Measurements from ENCODE around the gene TAF4.

Gene TAF4

DNA sequence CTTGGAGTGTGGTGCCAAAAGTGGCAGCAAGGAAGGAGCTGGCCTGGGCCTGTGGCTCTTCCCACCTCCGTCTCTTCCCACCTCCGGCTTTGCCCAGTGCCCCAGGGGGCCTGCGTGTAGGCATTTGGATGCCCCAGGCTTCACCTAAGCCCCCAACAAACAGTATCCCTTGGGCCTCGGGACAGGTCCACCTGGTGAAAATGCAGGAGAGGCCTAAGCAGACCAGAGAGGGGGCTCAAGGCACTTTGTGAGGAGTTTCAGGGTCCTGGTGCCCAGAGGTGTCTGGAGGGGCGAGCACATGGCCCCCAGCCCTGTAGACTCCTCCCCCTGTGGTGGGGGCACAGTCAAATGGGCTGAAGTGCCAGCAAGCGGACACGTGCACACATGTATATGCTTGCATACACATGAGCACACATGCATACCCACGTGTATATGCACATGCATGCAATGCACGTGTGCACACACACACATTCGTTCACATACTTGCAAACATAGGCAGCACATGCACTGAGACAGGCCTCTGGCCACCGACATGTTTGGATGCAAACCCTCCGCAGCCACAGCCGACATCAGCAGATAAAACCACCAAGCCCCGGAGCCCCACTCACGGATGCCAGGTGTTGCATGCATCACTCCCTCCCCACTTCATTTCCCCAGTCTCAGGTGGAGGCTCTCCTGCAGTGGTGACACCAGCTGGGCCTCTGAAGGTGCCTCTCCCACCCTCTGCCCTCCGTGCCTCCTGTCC is 124.5 kb downstream of the TAF4 start:
- Histone ChIP-seq H3K9ac (ENCODE audit: low read length in 5 of 5) (no peak overlapping the region), H3K9me3 (ENCODE audit: control insufficient read depth in 5 of 5, low read length in 5 of 5) (no peaks in the 10 kb centered on the region), H3K4me3 (ENCODE audit: low read depth in 1 of 5, low read length in 5 of 5) (no peak overlapping the region), H3K36me3 (ENCODE audit: control insufficient read depth in 5 of 5, insufficient read depth in 5 of 5, low read length in 5 of 5) (no peaks in the 10 kb centered on the region), H3K27ac (ENCODE audit: low read depth, low read length) (no peak overlapping the region), H3K27me3 (ENCODE audit: control insufficient read depth in 5 of 5, insufficient read depth in 4 of 5, low read length in 5 of 5) (peaks cover 3 to 19% (median 13%) of the 10 kb centered on the region in 5 donors), H3K4me1 (ENCODE audit: control insufficient read depth in 5 of 5, insufficient read depth in 5 of 5, low read length in 5 of 5) (no peaks in the 10 kb centered on the region)

DNA sequence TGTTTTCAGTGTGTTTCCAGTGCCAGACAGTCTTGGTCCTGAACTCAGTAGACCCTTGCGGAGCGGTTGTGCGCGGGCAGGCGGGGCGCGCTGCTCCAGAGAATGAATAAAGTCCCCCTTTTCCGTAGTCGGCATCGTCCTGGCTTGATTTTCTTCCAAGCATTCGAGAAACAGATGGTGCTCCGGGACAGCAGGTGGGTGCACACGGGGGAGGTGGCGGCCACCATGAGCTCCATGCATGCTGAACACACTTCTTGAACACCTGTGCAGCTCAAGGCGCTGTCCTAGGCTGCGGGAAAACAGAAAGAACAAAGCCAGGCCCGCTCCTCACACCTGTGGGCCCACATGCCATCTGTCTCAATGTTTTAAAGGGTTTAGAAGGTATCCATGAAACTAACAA is 125.2 kb downstream of the TAF4 start:
- Histone ChIP-seq H3K9me3 (ENCODE audit: control insufficient read depth in 5 of 5, low read length in 5 of 5) (no peaks in the 10 kb centered on the region), H3K36me3 (ENCODE audit: control insufficient read depth in 5 of 5, insufficient read depth in 5 of 5, low read length in 5 of 5) (no peaks in the 10 kb centered on the region), H3K27me3 (ENCODE audit: control insufficient read depth in 5 of 5, insufficient read depth in 4 of 5, low read length in 5 of 5) (peaks cover 3 to 19% (median 13%) of the 10 kb centered on the region in 5 donors), H3K9ac (ENCODE audit: low read length in 5 of 5) (no peak overlapping the region), H3K4me3 (ENCODE audit: low read depth in 1 of 5, low read length in 5 of 5) (no peak overlapping the region), H3K4me1 (ENCODE audit: control insufficient read depth in 5 of 5, insufficient read depth in 5 of 5, low read length in 5 of 5) (no peaks in the 10 kb centered on the region), H3K27ac (ENCODE audit: low read depth, low read length) (no peak overlapping the region)

DNA sequence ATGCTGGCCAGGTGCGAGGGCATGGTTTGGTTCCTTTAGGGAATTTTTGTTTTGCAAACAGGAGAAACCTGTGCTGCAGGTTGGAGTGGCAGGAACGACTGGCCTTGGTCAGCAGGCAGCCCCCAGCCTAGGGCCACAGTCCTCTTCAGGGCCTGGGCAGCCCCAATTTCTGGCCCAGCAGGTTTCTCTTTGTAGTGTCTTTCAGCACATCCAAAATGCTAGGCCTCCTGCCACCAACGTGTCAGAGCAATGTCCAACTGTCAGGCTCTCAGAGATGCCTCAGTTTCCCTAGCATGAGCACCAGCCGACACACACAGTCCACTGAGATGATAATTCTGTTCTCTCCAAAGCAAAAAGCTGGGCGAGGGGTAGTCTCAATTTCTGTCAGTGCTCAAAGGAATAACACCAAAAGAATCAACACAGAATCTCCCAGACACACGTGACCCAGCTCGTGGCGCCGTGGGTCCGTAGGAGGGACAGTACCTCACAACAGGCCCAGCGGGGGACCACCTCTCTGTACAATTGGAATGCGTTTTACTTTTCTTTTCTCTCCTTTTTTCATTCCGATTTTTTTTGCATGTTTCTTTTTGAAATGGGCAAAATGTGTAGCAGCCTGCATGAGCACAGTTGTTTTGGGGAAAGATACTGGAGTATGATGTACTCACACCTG is 125.9 kb downstream of the TAF4 start:
- no peaks in the 10 kb centered on the region for H3K9me3 ChIP-seq (ENCODE audit: control insufficient read depth in 5 of 5, low read length in 5 of 5)
- H3K36me3 ChIP-seq (ENCODE audit: control insufficient read depth in 5 of 5, insufficient read depth in 5 of 5, low read length in 5 of 5): no peaks in the 10 kb centered on the region
- H3K27me3 ChIP-seq (ENCODE audit: control insufficient read depth in 5 of 5, insufficient read depth in 4 of 5, low read length in 5 of 5): peaks cover 7 to 20% (median 13%) of the 10 kb centered on the region in 5 donors
- no peaks in the 10 kb centered on the region for H3K4me1 ChIP-seq (ENCODE audit: control insufficient read depth in 5 of 5, insufficient read depth in 5 of 5, low read length in 5 of 5)
- no peak overlapping the region for H3K4me3 ChIP-seq (ENCODE audit: low read depth in 1 of 5, low read length in 5 of 5)
- no peak overlapping the region for H3K27ac ChIP-seq (ENCODE audit: low read depth, low read length)
- H3K9ac ChIP-seq (ENCODE audit: low read length in 5 of 5): no peak overlapping the region

DNA sequence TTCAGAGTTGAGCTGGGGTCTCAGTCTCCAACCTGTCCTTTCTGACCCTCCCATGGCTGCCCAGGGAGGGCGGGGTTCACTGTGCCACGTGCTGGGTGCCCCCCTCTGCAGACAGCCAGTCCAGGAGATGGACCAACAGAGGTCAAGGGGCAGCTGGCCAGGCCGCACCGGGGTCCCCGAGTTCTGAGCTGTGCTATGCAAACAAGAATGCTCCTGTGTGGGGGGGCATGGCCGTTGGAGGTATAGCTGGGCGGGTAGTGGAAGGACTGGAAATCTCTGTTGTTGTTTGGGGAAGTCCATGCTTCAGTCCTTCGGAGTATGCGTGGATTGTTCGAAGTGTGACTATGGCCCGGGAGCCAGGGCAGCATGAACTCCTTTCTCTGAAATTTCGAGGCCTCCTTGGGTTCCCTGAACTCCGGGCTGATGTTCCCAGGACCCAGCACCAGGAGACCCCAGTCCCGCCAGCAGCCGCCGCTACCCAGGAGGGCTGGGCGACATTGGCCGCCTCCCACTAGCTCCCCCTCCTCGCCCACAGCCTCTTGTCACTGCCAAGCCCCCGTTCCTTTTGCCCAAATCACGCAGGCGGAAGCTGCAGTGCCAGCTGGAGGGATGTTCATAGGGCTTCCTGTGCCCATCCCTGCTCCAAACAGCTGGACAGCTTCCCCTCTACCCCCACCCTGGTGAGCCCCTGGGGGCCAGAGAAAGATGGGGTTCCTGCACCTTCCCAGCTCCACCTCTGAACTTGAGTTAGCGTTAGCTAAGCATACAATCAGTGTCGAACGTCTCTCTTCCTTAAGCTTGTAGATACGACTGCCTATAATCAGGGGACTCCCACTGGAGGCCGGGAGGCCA is 126.6 kb downstream of the TAF4 start:
- no peak overlapping the region for H3K9ac ChIP-seq (ENCODE audit: low read length in 5 of 5)
- H3K4me1 ChIP-seq (ENCODE audit: control insufficient read depth in 5 of 5, insufficient read depth in 5 of 5, low read length in 5 of 5): no peaks in the 10 kb centered on the region
- H3K27ac ChIP-seq (ENCODE audit: low read depth, low read length): no peak overlapping the region
- peaks cover 9 to 21% (median 17%) of the 10 kb centered on the region in 5 donors for H3K27me3 ChIP-seq (ENCODE audit: control insufficient read depth in 5 of 5, insufficient read depth in 4 of 5, low read length in 5 of 5)
- no peaks in the 10 kb centered on the region for H3K9me3 ChIP-seq (ENCODE audit: control insufficient read depth in 5 of 5, low read length in 5 of 5)
- no peak overlapping the region for H3K4me3 ChIP-seq (ENCODE audit: low read depth in 1 of 5, low read length in 5 of 5)
- no peaks in the 10 kb centered on the region for H3K36me3 ChIP-seq (ENCODE audit: control insufficient read depth in 5 of 5, insufficient read depth in 5 of 5, low read length in 5 of 5)

DNA sequence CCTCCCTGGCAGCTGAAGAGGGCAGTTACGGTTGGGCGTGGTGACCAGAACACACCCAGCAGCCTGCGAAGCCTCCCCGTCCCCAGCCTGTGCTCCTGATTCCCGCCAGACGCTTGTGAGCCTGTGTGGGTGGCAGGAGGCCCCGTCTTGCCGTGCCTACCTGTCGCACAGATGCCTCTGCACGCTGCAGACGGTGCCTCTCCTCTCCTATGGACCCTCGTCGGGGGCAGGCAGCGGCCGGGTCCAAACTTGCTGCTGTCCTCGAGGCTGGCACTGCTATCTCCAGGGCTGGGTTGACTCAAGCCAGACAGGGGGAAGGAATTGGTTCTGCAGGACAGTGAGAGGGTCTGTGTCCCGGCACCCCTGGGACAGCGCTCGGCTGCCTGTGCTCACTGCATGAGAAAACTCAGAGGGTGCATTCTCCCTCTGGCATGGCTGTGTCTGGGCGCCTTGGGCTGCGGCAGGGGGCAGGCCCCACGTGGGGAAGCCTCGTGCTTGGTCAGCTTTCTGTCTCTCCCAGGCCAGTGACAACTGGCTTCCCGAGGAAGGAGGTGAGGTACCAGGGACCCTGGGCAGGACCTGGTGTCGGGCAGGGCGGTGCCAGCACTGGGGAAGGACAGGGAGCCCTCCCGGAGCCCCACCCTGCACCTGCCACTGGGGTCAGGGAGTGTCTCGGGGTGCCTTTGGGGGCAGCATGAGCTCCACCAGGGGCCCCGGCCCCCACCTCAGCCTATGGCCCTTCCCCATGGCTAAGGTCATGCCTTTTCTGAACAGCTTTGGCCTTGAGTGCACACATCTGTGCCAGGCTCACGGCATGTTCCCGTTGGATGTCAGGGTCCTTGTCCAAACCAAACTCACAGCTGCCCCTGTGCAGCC is 127.5 kb downstream of the TAF4 start:
- H3K9me3 ChIP-seq (ENCODE audit: control insufficient read depth in 5 of 5, low read length in 5 of 5): no peaks in the 10 kb centered on the region
- no peak overlapping the region for H3K27ac ChIP-seq (ENCODE audit: low read depth, low read length)
- no peak overlapping the region for H3K9ac ChIP-seq (ENCODE audit: low read length in 5 of 5)
- peaks cover 11 to 28% (median 24%) of the 10 kb centered on the region in 5 donors for H3K27me3 ChIP-seq (ENCODE audit: control insufficient read depth in 5 of 5, insufficient read depth in 4 of 5, low read length in 5 of 5)
- no peak overlapping the region for H3K4me3 ChIP-seq (ENCODE audit: low read depth in 1 of 5, low read length in 5 of 5)
- no peaks in the 10 kb centered on the region for H3K4me1 ChIP-seq (ENCODE audit: control insufficient read depth in 5 of 5, insufficient read depth in 5 of 5, low read length in 5 of 5)
- H3K36me3 ChIP-seq (ENCODE audit: control insufficient read depth in 5 of 5, insufficient read depth in 5 of 5, low read length in 5 of 5): no peaks in the 10 kb centered on the region

DNA sequence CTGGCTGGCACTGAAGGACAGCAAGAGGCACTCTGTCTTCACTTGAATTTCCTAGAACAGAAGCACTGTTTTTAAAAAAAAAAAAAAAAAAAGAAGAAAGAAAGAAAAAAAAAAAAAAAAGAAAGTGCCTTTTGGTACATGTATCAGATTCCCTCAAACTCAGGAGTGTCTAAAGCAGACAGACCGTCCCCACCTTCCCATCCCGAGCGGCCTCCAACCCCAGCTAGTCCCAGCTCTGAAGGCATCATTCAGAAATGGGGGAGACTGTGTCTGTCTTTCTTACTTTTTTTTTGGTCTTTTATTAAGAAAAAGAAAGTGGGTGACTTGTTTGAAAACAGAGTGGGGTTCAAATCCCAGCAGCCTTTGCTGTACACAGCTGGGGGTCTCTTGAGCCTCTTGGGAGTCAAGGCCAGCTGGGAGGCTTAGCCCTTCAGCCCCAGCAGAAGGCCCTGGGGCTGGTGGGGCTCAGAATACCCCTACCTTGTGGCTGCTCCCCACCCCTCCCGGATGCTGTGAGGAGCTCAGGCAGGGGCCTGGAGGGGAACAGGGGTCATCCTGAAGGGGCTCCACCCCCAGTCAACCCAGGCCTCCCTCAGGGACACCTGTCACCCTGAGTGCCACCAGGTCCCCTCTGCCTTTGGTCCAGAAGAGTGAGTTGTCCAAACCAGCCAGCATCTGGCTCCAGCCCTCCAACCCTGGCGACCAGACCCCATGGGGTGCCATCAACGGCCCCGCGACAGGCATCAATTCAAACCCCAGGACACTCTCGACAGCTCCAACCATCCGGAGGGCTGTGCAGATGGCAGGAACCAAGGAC is 128.3 kb downstream of the TAF4 start:
- H3K4me1 ChIP-seq (ENCODE audit: control insufficient read depth in 5 of 5, insufficient read depth in 5 of 5, low read length in 5 of 5): no peaks in the 10 kb centered on the region
- H3K9me3 ChIP-seq (ENCODE audit: control insufficient read depth in 5 of 5, low read length in 5 of 5): peaks cover 0 to 4% (median 0%) of the 10 kb centered on the region in 5 donors
- H3K27me3 ChIP-seq (ENCODE audit: control insufficient read depth in 5 of 5, insufficient read depth in 4 of 5, low read length in 5 of 5): peaks cover 11 to 32% (median 28%) of the 10 kb centered on the region in 5 donors
- no peak overlapping the region for H3K9ac ChIP-seq (ENCODE audit: low read length in 5 of 5)
- H3K4me3 ChIP-seq (ENCODE audit: low read depth in 1 of 5, low read length in 5 of 5): no peak overlapping the region
- no peak overlapping the region for H3K27ac ChIP-seq (ENCODE audit: low read depth, low read length)
- no peaks in the 10 kb centered on the region for H3K36me3 ChIP-seq (ENCODE audit: control insufficient read depth in 5 of 5, insufficient read depth in 5 of 5, low read length in 5 of 5)

DNA sequence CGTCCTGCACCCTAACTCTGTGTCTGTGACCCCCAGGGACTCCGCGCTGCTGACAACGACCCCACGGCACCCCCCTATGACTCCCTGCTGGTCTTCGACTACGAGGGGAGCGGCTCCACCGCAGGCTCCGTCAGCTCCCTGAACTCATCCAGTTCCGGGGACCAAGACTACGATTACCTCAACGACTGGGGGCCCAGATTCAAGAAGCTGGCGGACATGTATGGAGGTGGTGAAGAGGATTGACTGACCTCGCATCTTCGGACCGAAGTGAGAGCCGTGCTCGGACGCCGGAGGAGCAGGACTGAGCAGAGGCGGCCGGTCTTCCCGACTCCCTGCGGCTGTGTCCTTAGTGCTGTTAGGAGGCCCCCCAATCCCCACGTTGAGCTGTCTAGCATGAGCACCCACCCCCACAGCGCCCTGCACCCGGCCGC is 129.0 kb downstream of the TAF4 start:
- H3K9ac ChIP-seq (ENCODE audit: low read length in 5 of 5): no peak overlapping the region
- peaks cover 11 to 35% (median 28%) of the 10 kb centered on the region in 5 donors for H3K27me3 ChIP-seq (ENCODE audit: control insufficient read depth in 5 of 5, insufficient read depth in 4 of 5, low read length in 5 of 5)
- H3K36me3 ChIP-seq (ENCODE audit: control insufficient read depth in 5 of 5, insufficient read depth in 5 of 5, low read length in 5 of 5): no peaks in the 10 kb centered on the region
- peaks cover 0 to 4% (median 0%) of the 10 kb centered on the region in 5 donors for H3K9me3 ChIP-seq (ENCODE audit: control insufficient read depth in 5 of 5, low read length in 5 of 5)
- H3K4me1 ChIP-seq (ENCODE audit: control insufficient read depth in 5 of 5, insufficient read depth in 5 of 5, low read length in 5 of 5): no peaks in the 10 kb centered on the region
- H3K27ac ChIP-seq (ENCODE audit: low read depth, low read length): no peak overlapping the region
- H3K4me3 ChIP-seq (ENCODE audit: low read depth in 1 of 5, low read length in 5 of 5): no peak overlapping the region

DNA sequence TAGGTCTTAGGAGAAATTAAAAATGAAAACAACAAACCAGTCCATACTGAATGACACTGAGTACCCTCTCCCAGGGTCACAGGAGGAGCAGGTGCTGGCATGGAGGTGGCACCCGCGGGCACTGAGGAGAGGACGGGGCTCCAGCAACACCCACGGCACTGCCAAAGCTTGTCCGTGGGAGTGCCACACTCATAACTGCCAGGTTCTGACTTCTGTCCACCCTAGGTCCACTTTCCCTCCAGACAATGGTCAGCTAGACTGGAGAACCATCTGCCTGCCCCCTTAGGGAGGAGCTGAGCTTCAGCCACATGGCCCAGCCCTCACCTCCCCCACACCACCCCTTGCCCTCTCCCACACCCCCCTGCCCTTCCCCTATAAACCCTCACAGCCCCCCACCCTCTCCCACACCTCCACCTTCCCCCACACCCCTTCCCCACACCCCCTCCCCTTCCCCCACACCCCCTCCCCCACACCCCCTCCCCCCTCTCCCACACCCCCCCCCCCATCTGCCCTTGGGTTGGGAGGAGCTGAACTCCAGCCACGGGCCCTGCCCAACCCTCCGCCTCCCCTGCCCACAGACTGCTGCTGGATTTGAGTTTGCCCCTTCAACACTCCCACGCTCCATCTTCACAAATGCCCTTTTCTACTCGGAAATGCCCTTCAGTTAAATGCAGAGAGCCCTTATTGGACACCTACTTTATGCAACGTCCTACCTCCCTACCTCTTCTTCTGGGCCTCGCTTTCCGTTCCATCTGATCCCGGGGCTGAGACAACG is 129.6 kb downstream of the TAF4 start:
- Histone ChIP-seq H3K27ac (ENCODE audit: low read depth, low read length) (no peak overlapping the region), H3K9ac (ENCODE audit: low read length in 5 of 5) (no peak overlapping the region), H3K36me3 (ENCODE audit: control insufficient read depth in 5 of 5, insufficient read depth in 5 of 5, low read length in 5 of 5) (no peaks in the 10 kb centered on the region), H3K4me3 (ENCODE audit: low read depth in 1 of 5, low read length in 5 of 5) (no peak overlapping the region), H3K4me1 (ENCODE audit: control insufficient read depth in 5 of 5, insufficient read depth in 5 of 5, low read length in 5 of 5) (no peaks in the 10 kb centered on the region), H3K27me3 (ENCODE audit: control insufficient read depth in 5 of 5, insufficient read depth in 4 of 5, low read length in 5 of 5) (peaks cover 11 to 35% (median 28%) of the 10 kb centered on the region in 5 donors), H3K9me3 (ENCODE audit: control insufficient read depth in 5 of 5, low read length in 5 of 5) (peaks cover 0 to 4% (median 0%) of the 10 kb centered on the region in 5 donors)

Data from subcutaneous abdominal adipose tissue (tissue), 5 donors.